ENCODE data around the gene LRRN4CL.
"Not testable (repeated sequence)": the region's sequence is repeated elsewhere in the genome, so short reads cannot be mapped to it uniquely, and the experiment has no call there.

The LRRN4CL gene

GRCh38 chr11:62676698-62677097 lies 12.6 kb downstream of the LRRN4CL start:
- Histone ChIP-seq H3K4me3 (ENCODE audit: low read length in 2 of 2) (no peak overlapping the region), H3K27me3 (ENCODE audit: control insufficient read depth in 1 of 2, insufficient read depth in 2 of 2, low read length in 2 of 2) (no peaks in the 10 kb centered on the region), H3K9ac (ENCODE audit: low read length in 2 of 2) (no peak overlapping the region), H3K27ac (ENCODE audit: low read length) (no peak overlapping the region), H3K36me3 (ENCODE audit: control insufficient read depth in 2 of 2, insufficient read depth in 2 of 2, low read length in 2 of 2) (peaks cover 3 to 22% of the 10 kb centered on the region in 2 donors), H3K9me3 (ENCODE audit: control insufficient read depth in 2 of 2, low read length in 2 of 2) (no peaks in the 10 kb centered on the region), H3K4me1 (ENCODE audit: control insufficient read depth, insufficient read depth, low read length) (peaks cover 22% of the 10 kb centered on the region)

GRCh38 chr11:62675415-62675814 lies 13.9 kb downstream of the LRRN4CL start:
- peaks cover 30% of the 10 kb centered on the region for H3K4me1 ChIP-seq (ENCODE audit: control insufficient read depth, insufficient read depth, low read length)
- H3K27me3 ChIP-seq (ENCODE audit: control insufficient read depth in 1 of 2, insufficient read depth in 2 of 2, low read length in 2 of 2); H3K9ac ChIP-seq (ENCODE audit: low read length in 2 of 2); H3K4me3 ChIP-seq (ENCODE audit: low read length in 2 of 2); H3K9me3 ChIP-seq (ENCODE audit: control insufficient read depth in 2 of 2, low read length in 2 of 2); H3K27ac ChIP-seq (ENCODE audit: low read length): not testable (repeated sequence)
- H3K36me3 ChIP-seq (ENCODE audit: control insufficient read depth in 2 of 2, insufficient read depth in 2 of 2, low read length in 2 of 2): peaks cover 3 to 22% of the 10 kb centered on the region in 2 donors

- peaks cover 28% of the 10 kb centered on the region for H3K4me1 ChIP-seq (ENCODE audit: control insufficient read depth, insufficient read depth, low read length)
- H3K9me3 ChIP-seq (ENCODE audit: control insufficient read depth in 2 of 2, low read length in 2 of 2): no peaks in the 10 kb centered on the region
- no peak overlapping the region for H3K27ac ChIP-seq (ENCODE audit: low read length)
- H3K27me3 ChIP-seq (ENCODE audit: control insufficient read depth in 1 of 2, insufficient read depth in 2 of 2, low read length in 2 of 2): no peaks in the 10 kb centered on the region
- H3K9ac ChIP-seq (ENCODE audit: low read length in 2 of 2): no peak overlapping the region
- H3K4me3 ChIP-seq (ENCODE audit: low read length in 2 of 2): no peak overlapping the region
- peaks cover 3 to 22% of the 10 kb centered on the region in 2 donors for H3K36me3 ChIP-seq (ENCODE audit: control insufficient read depth in 2 of 2, insufficient read depth in 2 of 2, low read length in 2 of 2)
These were observed 16.2 kb downstream of the LRRN4CL start for GRCh38 chr11:62673196-62673525.

GRCh38 chr11:62671608-62672389 lies 17.5 kb downstream of the LRRN4CL start, which contains the start of the genes LBHD1 and UQCC3:
TSS of gene LBHD1 (minus strand) at chr11:62672267. CDS start at chr11:62670031, 2,236 bp downstream.
TSS of gene UQCC3 (plus strand) at chr11:62671673. CDS start at chr11:62671746, 73 bp downstream.
- no peaks in the 10 kb centered on the region for H3K9me3 ChIP-seq (ENCODE audit: control insufficient read depth in 2 of 2, low read length in 2 of 2)
- peak within 1 kb of the TSS; percentile 91 for H3K27ac ChIP-seq (ENCODE audit: low read length)
- H3K27me3 ChIP-seq (ENCODE audit: control insufficient read depth in 1 of 2, insufficient read depth in 2 of 2, low read length in 2 of 2): no peaks in the 10 kb centered on the region
- peak within 1 kb of the TSS; percentile 92 to 95 for H3K9ac ChIP-seq (ENCODE audit: low read length in 2 of 2)
- H3K36me3 ChIP-seq (ENCODE audit: control insufficient read depth in 2 of 2, insufficient read depth in 2 of 2, low read length in 2 of 2): peaks cover 3 to 16% of the 10 kb centered on the region in 2 donors
- H3K4me3 ChIP-seq (ENCODE audit: low read length in 2 of 2): peak within 1 kb of the TSS; percentile 94 to 95
- H3K4me1 ChIP-seq (ENCODE audit: control insufficient read depth, insufficient read depth, low read length): peaks cover 35% of the 10 kb centered on the region

GRCh38 chr11:62671236-62671607 lies 18.1 kb downstream of the LRRN4CL start:
- Histone ChIP-seq H3K27ac (ENCODE audit: low read length) (peak overlapping the region; percentile 91), H3K9me3 (ENCODE audit: control insufficient read depth in 2 of 2, low read length in 2 of 2) (no peaks in the 10 kb centered on the region), H3K4me1 (ENCODE audit: control insufficient read depth, insufficient read depth, low read length) (peaks cover 41% of the 10 kb centered on the region), H3K27me3 (ENCODE audit: control insufficient read depth in 1 of 2, insufficient read depth in 2 of 2, low read length in 2 of 2) (no peaks in the 10 kb centered on the region), H3K36me3 (ENCODE audit: control insufficient read depth in 2 of 2, insufficient read depth in 2 of 2, low read length in 2 of 2) (peaks cover 4 to 13% of the 10 kb centered on the region in 2 donors), H3K4me3 (ENCODE audit: low read length in 2 of 2) (peak overlapping the region; percentile 94 to 95), H3K9ac (ENCODE audit: low read length in 2 of 2) (peak overlapping the region; percentile 92 to 95)

GRCh38 chr11:62669420-62670161 lies 19.7 kb downstream of the LRRN4CL start:
- peaks cover 50% of the 10 kb centered on the region for H3K4me1 ChIP-seq (ENCODE audit: control insufficient read depth, insufficient read depth, low read length)
- peak overlapping the region; percentile 31 for H3K27ac ChIP-seq (ENCODE audit: low read length)
- no peaks in the 10 kb centered on the region for H3K9me3 ChIP-seq (ENCODE audit: control insufficient read depth in 2 of 2, low read length in 2 of 2)
- peak overlapping the region in 1 of 2 donors; percentile 23 for H3K9ac ChIP-seq (ENCODE audit: low read length in 2 of 2)
- H3K27me3 ChIP-seq (ENCODE audit: control insufficient read depth in 1 of 2, insufficient read depth in 2 of 2, low read length in 2 of 2): no peaks in the 10 kb centered on the region
- H3K36me3 ChIP-seq (ENCODE audit: control insufficient read depth in 2 of 2, insufficient read depth in 2 of 2, low read length in 2 of 2): peaks cover 4 to 12% of the 10 kb centered on the region in 2 donors
- no peak overlapping the region for H3K4me3 ChIP-seq (ENCODE audit: low read length in 2 of 2)

GRCh38 chr11:62667460-62667859 lies 21.9 kb downstream of the LRRN4CL start:
- Histone ChIP-seq H3K9ac (ENCODE audit: low read length in 2 of 2) (peak overlapping the region; percentile 29 to 93), H3K27me3 (ENCODE audit: control insufficient read depth in 1 of 2, insufficient read depth in 2 of 2, low read length in 2 of 2) (no peaks in the 10 kb centered on the region), H3K36me3 (ENCODE audit: control insufficient read depth in 2 of 2, insufficient read depth in 2 of 2, low read length in 2 of 2) (peaks cover 4 to 7% of the 10 kb centered on the region in 2 donors), H3K4me1 (ENCODE audit: control insufficient read depth, insufficient read depth, low read length) (peaks cover 48% of the 10 kb centered on the region), H3K4me3 (ENCODE audit: low read length in 2 of 2) (no peak overlapping the region), H3K27ac (ENCODE audit: low read length) (peak overlapping the region; percentile 88), H3K9me3 (ENCODE audit: control insufficient read depth in 2 of 2, low read length in 2 of 2) (no peaks in the 10 kb centered on the region)

GRCh38 chr11:62666259-62666926 lies 22.9 kb downstream of the LRRN4CL start:
- peak overlapping the region; percentile 86 to 93 for H3K9ac ChIP-seq (ENCODE audit: low read length in 2 of 2)
- H3K9me3 ChIP-seq (ENCODE audit: control insufficient read depth in 2 of 2, low read length in 2 of 2): no peaks in the 10 kb centered on the region
- peaks cover 41% of the 10 kb centered on the region for H3K4me1 ChIP-seq (ENCODE audit: control insufficient read depth, insufficient read depth, low read length)
- H3K27me3 ChIP-seq (ENCODE audit: control insufficient read depth in 1 of 2, insufficient read depth in 2 of 2, low read length in 2 of 2): no peaks in the 10 kb centered on the region
- H3K36me3 ChIP-seq (ENCODE audit: control insufficient read depth in 2 of 2, insufficient read depth in 2 of 2, low read length in 2 of 2): peaks cover 4 to 7% of the 10 kb centered on the region in 2 donors
- H3K4me3 ChIP-seq (ENCODE audit: low read length in 2 of 2): peak overlapping the region; percentile 79 to 97
- H3K27ac ChIP-seq (ENCODE audit: low read length): peak overlapping the region; percentile 88

- Histone ChIP-seq H3K27ac (ENCODE audit: low read length) (peak overlapping the region; percentile 88), H3K4me3 (ENCODE audit: low read length in 2 of 2) (peak overlapping the region; percentile 79 to 97), H3K9ac (ENCODE audit: low read length in 2 of 2) (peak overlapping the region; percentile 86 to 93), H3K36me3 (ENCODE audit: control insufficient read depth in 2 of 2, insufficient read depth in 2 of 2, low read length in 2 of 2) (peaks cover 4 to 7% of the 10 kb centered on the region in 2 donors), H3K4me1 (ENCODE audit: control insufficient read depth, insufficient read depth, low read length) (peaks cover 37% of the 10 kb centered on the region), H3K9me3 (ENCODE audit: control insufficient read depth in 2 of 2, low read length in 2 of 2) (no peaks in the 10 kb centered on the region), H3K27me3 (ENCODE audit: control insufficient read depth in 1 of 2, insufficient read depth in 2 of 2, low read length in 2 of 2) (no peaks in the 10 kb centered on the region)
These were observed 23.6 kb downstream of the LRRN4CL start for GRCh38 chr11:62665599-62666258.

- peaks cover 33% of the 10 kb centered on the region for H3K4me1 ChIP-seq (ENCODE audit: control insufficient read depth, insufficient read depth, low read length)
- peak within 1 kb of the TSS; percentile 88 for H3K27ac ChIP-seq (ENCODE audit: low read length)
- H3K9me3 ChIP-seq (ENCODE audit: control insufficient read depth in 2 of 2, low read length in 2 of 2): no peaks in the 10 kb centered on the region
These were observed 24.2 kb downstream of the LRRN4CL start, which contains the start of the genes C11orf98 and CSKMT for GRCh38 chr11:62665075-62665598. TSS of gene C11orf98 (minus strand) at chr11:62665210. CDS start at chr11:62665169, 41 bp downstream. TSS of gene CSKMT (plus strand) at chr11:62665312. CDS start at chr11:62665880, 568 bp downstream.

More at GRCh38 chr11:62665075-62665598, 24.2 kb downstream of the LRRN4CL start, which contains the start of the genes C11orf98 and CSKMT:
- peak within 1 kb of the TSS; percentile 91 to 93 for H3K9ac ChIP-seq (ENCODE audit: low read length in 2 of 2)
- H3K27me3 ChIP-seq (ENCODE audit: control insufficient read depth in 1 of 2, insufficient read depth in 2 of 2, low read length in 2 of 2): no peaks in the 10 kb centered on the region
- H3K4me3 ChIP-seq (ENCODE audit: low read length in 2 of 2): peak within 1 kb of the TSS; percentile 79 to 97
- peaks cover 4 to 7% of the 10 kb centered on the region in 2 donors for H3K36me3 ChIP-seq (ENCODE audit: control insufficient read depth in 2 of 2, insufficient read depth in 2 of 2, low read length in 2 of 2)

All from stomach smooth muscle (tissue), 2 donors.